Keratinocyte (primary cell): ENCODE measurements around the gene CAPZB.

ENCODE experiments used
- EZH2 ChIP-seq: IDR thresholded peaks from one replicate; pipeline ENCODE4 v1.6.1; 2012; ENCODE audit warnings: inconsistent platforms, mild to moderate bottlenecking, low read length, moderate library complexity
- TF ChIP-seq, protein P1 (sequence below), 3 experiments: IDR thresholded peaks in 1 of 3; conservative IDR thresholded peaks in 1 of 3; optimal IDR thresholded peaks in 1 of 3; 2 replicates in 2 of 3; 3 replicates in 1 of 3; pipeline versions ENCODE3 to v1.5.1; 2011; ENCODE audit warnings: low read length in 3 of 3, mild to moderate bottlenecking in 3 of 3, moderate library complexity in 2 of 3, control low read depth in 1 of 3, inconsistent platforms in 1 of 3; ENCODE audit not compliant: insufficient read depth in 2 of 3; ENCODE audit errors: extremely low read depth in 1 of 3

DNA sequence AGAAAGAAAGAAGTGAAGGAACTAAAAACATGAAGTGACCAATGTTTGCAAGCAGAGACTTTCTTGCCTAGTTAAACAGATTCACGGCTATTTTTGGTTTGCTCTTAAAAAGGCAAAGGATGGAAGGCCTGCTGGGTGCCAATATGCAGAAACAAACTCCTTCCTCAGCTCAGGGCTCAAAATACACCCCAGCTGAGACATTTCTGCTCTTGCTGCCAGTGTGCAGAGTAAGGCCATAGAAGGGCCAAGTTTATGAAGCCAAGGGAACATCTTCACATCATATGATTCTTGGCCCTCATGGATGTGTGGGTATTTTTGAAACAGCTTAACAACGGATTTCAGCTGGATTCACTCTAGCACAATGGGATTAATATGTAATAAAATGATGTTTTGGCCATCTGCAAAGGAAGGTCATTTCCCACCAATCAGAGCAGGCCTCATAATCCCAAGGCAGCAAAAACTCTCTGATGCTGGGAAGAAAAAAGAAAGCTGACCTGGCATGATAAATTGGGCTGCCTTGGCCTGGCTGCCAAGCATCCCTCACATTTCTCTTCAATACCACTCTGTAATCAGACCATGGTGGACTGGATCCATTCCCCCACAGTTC lies 70.7 kb downstream of the CAPZB start:
- TF ChIP-seq, protein P1, sequence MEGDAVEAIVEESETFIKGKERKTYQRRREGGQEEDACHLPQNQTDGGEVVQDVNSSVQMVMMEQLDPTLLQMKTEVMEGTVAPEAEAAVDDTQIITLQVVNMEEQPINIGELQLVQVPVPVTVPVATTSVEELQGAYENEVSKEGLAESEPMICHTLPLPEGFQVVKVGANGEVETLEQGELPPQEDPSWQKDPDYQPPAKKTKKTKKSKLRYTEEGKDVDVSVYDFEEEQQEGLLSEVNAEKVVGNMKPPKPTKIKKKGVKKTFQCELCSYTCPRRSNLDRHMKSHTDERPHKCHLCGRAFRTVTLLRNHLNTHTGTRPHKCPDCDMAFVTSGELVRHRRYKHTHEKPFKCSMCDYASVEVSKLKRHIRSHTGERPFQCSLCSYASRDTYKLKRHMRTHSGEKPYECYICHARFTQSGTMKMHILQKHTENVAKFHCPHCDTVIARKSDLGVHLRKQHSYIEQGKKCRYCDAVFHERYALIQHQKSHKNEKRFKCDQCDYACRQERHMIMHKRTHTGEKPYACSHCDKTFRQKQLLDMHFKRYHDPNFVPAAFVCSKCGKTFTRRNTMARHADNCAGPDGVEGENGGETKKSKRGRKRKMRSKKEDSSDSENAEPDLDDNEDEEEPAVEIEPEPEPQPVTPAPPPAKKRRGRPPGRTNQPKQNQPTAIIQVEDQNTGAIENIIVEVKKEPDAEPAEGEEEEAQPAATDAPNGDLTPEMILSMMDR (optimal IDR thresholded peaks at IDR 0.05 in 1 of 3, IDR thresholded peaks at IDR 0.05 in 1 of 3, conservative IDR thresholded peaks at IDR 0.05 in 1 of 3; ENCODE audit: extremely low read depth in 1 of 3, insufficient read depth in 2 of 3, low read length in 3 of 3) = no peak
- no peak for TF ChIP-seq EZH2
